ENCODE results near the gene ZPLD1.

GRCh38 chr3:102398666-102399065, 36.1 kb upstream of the ZPLD1 start:
- TF ChIP-seq, protein P1, sequence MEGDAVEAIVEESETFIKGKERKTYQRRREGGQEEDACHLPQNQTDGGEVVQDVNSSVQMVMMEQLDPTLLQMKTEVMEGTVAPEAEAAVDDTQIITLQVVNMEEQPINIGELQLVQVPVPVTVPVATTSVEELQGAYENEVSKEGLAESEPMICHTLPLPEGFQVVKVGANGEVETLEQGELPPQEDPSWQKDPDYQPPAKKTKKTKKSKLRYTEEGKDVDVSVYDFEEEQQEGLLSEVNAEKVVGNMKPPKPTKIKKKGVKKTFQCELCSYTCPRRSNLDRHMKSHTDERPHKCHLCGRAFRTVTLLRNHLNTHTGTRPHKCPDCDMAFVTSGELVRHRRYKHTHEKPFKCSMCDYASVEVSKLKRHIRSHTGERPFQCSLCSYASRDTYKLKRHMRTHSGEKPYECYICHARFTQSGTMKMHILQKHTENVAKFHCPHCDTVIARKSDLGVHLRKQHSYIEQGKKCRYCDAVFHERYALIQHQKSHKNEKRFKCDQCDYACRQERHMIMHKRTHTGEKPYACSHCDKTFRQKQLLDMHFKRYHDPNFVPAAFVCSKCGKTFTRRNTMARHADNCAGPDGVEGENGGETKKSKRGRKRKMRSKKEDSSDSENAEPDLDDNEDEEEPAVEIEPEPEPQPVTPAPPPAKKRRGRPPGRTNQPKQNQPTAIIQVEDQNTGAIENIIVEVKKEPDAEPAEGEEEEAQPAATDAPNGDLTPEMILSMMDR (IDR thresholded peaks at IDR 0.05; ENCODE audit: insufficient read depth, low read length, poor library complexity, severe bottlenecking), result no peak
- no peak for TF ChIP-seq EZH2phosphoT487 (conservative IDR thresholded peaks at IDR 0.05; ENCODE audit: low read length)

All from SU-DHL-6 (cell line).